CD4-positive, alpha-beta T cell treated with Interleukin-12 subunit alpha and Interleukin-12 subunit beta, for 1 hour (primary cell): ENCODE results near the gene CAMTA1.

ENCODE experiments used
- DNase-seq: peaks from one replicate; pipeline ENCODE4 v3.0.0-alpha.2; 2020

The CAMTA1 gene

GRCh38 chr1:7617826-7618225 is 832.6 kb downstream of the CAMTA1 start:
- DNase-seq, result no peak

GRCh38 chr1:7620196-7620595 is 834.9 kb downstream of the CAMTA1 start:
- DNase-seq, result no peak

- DNase-seq, result no peak
These were observed 836.3 kb downstream of the CAMTA1 start for GRCh38 chr1:7621334-7622219.

GRCh38 chr1:7623842-7624241 is 838.6 kb downstream of the CAMTA1 start:
- DNase-seq, result no peak

- DNase-seq, result no peak
These were observed 839.6 kb downstream of the CAMTA1 start for GRCh38 chr1:7624791-7625355.

- no peak for DNase-seq
These were observed 840.1 kb downstream of the CAMTA1 start for GRCh38 chr1:7625401-7625800.

- no peak for DNase-seq
These were observed 843.0 kb downstream of the CAMTA1 start for GRCh38 chr1:7628273-7628672.

GRCh38 chr1:7629011-7629410 is 843.8 kb downstream of the CAMTA1 start:
- no peak for DNase-seq

GRCh38 chr1:7629465-7630195 is 844.4 kb downstream of the CAMTA1 start:
- DNase-seq, result no peak

GRCh38 chr1:7630378-7630777 is 845.1 kb downstream of the CAMTA1 start:
- DNase-seq, result no peak

- DNase-seq, result no peak
These were observed 846.9 kb downstream of the CAMTA1 start for GRCh38 chr1:7632176-7632575.

- DNase-seq, result no peak
These were observed 847.4 kb downstream of the CAMTA1 start for GRCh38 chr1:7632681-7633080.

- no peak for DNase-seq
These were observed 848.4 kb downstream of the CAMTA1 start for GRCh38 chr1:7633506-7634245.

GRCh38 chr1:7634546-7635240 is 849.4 kb downstream of the CAMTA1 start:
- DNase-seq, result no peak

GRCh38 chr1:7636795-7637526 is 851.7 kb downstream of the CAMTA1 start:
- no peak for DNase-seq

- no peak for DNase-seq
These were observed 852.8 kb downstream of the CAMTA1 start for GRCh38 chr1:7638078-7638477.

GRCh38 chr1:7639435-7640131 is 854.3 kb downstream of the CAMTA1 start:
- no peak for DNase-seq

- no peak for DNase-seq
These were observed 855.1 kb downstream of the CAMTA1 start for GRCh38 chr1:7640350-7640749.

- DNase-seq, result no peak
These were observed 855.8 kb downstream of the CAMTA1 start for GRCh38 chr1:7640920-7641585.

GRCh38 chr1:7641587-7642417 is 856.5 kb downstream of the CAMTA1 start:
- DNase-seq, result no peak
